Activated naive CD4-positive, alpha-beta T cell treated with anti-CD3 and anti-CD28 coated beads, Interleukin-2, amount 10 ng/mL, durations not matched to agents 7 days and 5 days (primary cell): Measurements from ENCODE around the gene LMBR1.

Source experiments
- CTCF ChIA-PET: fragments of 350-600 bp; sonication (Branson Sonifier 250); formaldehyde crosslinking; loops from one replicate; lab custom pipeline; 2021; ENCODE audit warnings: antibody characterized with exemption; lab: Charles Lee
- DNase-seq: peaks from one replicate; pipeline ENCODE4 v3.0.0-alpha.2; 2020
- H3K27ac Mint-ChIP-seq: one replicate; pipeline ENCODE4 v1.8.0; 2021; ENCODE audit warnings: mild to moderate bottlenecking, moderate library complexity, mixed read lengths
- H3K27me3 Mint-ChIP-seq: one replicate; pipeline ENCODE4 v1.8.0; 2021; ENCODE audit warnings: mild to moderate bottlenecking, mixed read lengths
- H3K36me3 Mint-ChIP-seq: one replicate; pipeline ENCODE4 v1.8.0; 2021; ENCODE audit warnings: mixed read lengths
- H3K4me1 Mint-ChIP-seq: one replicate; pipeline ENCODE4 v1.8.0; 2021; ENCODE audit warnings: mixed read lengths
- H3K4me3 Mint-ChIP-seq: one replicate; pipeline ENCODE4 v1.8.0; 2021; ENCODE audit warnings: mild to moderate bottlenecking, moderate library complexity, mixed read lengths
- H3K9me3 Mint-ChIP-seq: one replicate; pipeline ENCODE4 v1.8.0; 2021; ENCODE audit warnings: mixed read lengths

Gene LMBR1

DNA sequence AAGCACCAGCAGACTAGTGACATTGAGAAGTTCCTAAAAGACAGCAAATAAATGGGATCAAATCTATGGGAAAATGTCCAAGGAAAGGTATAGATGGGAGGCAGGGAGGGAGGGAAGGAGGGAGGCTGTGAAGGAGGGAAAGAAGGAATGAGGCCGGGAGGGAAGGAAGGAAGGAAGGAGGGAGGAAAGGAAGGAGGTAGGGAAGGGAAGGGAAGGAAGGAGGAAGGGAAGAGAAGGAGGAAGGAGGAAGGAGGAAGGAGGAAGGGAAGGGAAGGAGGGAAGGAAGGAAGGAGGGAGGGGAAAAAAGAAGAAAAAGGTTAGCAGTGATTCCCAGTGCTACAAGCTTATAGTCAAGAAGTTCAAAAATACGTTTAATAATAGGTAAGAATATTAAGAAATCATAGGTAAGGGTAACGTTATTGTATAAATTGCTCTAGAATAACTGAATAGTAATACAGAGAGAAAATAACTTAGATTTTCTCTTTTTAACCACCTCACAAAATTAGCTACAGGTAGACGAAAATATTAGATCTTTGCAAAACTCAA, 106.9 kb downstream of the LMBR1 start:
- DNase-seq = no peak
- Mint-ChIP-seq H3K27ac (no peak overlapping the region), H3K4me1 (peaks cover 2% of the 10 kb centered on the region), H3K36me3 (peaks cover 13% of the 10 kb centered on the region), H3K9me3 (no peaks in the 10 kb centered on the region), H3K27me3 (no peaks in the 10 kb centered on the region), H3K4me3 (no peak overlapping the region)
- CTCF ChIA-PET = interaction anchor here (1.5 kb wide), 1 partner anchor 9 kb away, joined by 3 read pairs; no protein-coding TSS in a partner anchor

DNA sequence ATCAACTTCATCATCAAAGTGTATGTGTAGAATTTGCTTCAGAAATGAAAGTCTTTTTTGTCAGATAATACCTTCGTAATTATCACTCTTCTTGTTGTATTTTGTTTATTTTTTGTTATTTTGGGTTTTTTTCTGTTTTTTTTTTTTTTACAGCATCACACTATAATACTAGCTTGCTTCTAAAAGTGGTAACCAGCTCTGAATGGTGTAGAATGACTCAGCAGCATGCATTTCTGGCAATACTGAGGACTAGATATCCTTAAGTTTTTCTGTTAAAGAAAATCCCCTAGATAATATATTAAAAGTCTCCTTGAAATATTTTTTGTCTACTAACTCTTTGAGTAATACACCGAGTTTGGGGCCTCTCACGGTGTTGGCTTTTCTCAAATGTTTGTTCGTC, 109.1 kb downstream of the LMBR1 start:
- Mint-ChIP-seq H3K27ac (no peak overlapping the region), H3K4me1 (peaks cover 6% of the 10 kb centered on the region), H3K9me3 (no peaks in the 10 kb centered on the region), H3K36me3 (peaks cover 13% of the 10 kb centered on the region), H3K27me3 (no peaks in the 10 kb centered on the region), H3K4me3 (no peak overlapping the region)
- CTCF ChIA-PET = interaction anchor here (0.7 kb wide), 1 partner anchor 20 kb away, joined by 3 read pairs; no protein-coding TSS in a partner anchor
- DNase-seq = no peak

DNA sequence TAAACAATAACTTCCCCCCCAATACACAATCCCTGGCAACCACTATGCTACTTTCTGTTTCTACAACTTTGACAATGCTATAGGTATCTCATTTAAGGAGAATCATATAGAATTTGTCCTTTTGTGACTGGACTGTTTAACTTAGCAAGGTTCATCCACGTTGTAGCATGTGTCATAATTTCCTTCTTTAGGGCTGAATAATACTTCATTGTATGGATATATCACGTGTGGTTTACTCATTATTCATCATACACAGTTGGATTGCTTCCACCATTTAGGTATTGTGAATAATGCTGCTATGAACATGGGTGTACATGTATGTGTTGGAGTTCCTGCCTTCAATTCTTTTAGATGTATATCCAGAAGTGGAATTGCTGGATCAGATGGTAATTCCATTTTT, 111.0 kb downstream of the LMBR1 start:
- no peak overlapping the region for H3K27ac Mint-ChIP-seq
- H3K36me3 Mint-ChIP-seq = peaks cover 15% of the 10 kb centered on the region
- DNase-seq = no peak
- CTCF ChIA-PET = no interaction called here
- H3K9me3 Mint-ChIP-seq = no peaks in the 10 kb centered on the region
- H3K4me3 Mint-ChIP-seq = no peak overlapping the region
- no peaks in the 10 kb centered on the region for H3K27me3 Mint-ChIP-seq
- peaks cover 15% of the 10 kb centered on the region for H3K4me1 Mint-ChIP-seq

DNA sequence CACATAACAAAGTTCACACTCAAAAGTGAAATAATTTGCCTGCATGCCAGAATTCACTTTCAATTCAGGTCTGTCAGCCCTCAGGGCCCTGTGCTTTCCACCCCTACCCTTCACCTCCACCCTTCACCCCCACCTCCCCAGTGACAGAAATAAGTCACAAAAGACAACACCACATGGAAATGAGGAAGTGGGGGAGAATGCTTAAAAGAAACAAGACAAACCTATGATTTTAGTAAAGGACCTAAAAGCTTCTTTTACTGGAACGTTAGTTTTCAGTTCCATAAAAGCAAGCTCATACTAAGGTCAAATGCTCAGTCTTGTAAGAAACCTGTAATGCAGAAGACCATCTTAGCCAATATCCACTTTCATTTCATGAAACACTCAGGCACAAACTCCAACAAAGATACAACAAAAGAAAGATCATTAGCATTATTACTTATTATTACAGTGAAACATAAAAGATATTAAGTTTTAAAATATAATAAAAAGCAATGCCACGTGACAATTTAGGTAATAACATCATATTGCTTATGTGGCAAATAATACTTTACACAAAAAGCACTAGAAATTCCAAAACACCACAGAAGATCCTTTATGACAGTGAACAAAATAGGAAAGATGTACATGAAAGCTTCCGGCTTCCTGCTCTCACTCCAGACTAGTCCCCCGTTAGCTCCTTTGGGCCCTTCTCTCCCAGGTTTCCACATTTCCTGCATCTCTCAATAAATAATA, 112.1 kb downstream of the LMBR1 start:
- peaks cover 15% of the 10 kb centered on the region for H3K36me3 Mint-ChIP-seq
- H3K4me1 Mint-ChIP-seq = peaks cover 15% of the 10 kb centered on the region
- H3K9me3 Mint-ChIP-seq = no peaks in the 10 kb centered on the region
- no peak overlapping the region for H3K4me3 Mint-ChIP-seq
- CTCF ChIA-PET = no interaction called here
- no peak overlapping the region for H3K27ac Mint-ChIP-seq
- no peaks in the 10 kb centered on the region for H3K27me3 Mint-ChIP-seq
- no peak for DNase-seq

DNA sequence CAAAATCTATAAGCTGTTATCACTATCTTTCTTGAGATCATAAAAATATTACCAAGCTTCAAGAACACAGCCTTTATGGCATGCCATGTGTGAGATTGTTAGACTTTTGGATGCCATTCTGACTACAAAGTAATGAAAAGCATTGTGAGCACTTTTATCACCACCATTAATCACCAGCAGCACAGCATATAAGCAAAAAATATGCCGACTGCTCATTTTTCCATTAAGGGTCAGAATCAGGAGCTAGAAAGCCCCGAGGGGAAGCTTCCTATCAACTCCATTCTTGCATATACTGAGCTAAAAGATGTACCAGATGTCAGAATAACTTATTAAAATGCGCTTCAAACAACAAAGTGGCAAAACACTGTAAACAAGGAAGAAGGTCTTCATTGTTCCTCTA, 114.3 kb downstream of the LMBR1 start:
- peaks cover 10% of the 10 kb centered on the region for H3K36me3 Mint-ChIP-seq
- H3K4me3 Mint-ChIP-seq = no peak overlapping the region
- CTCF ChIA-PET = interaction anchor here (0.6 to 0.9 kb wide), 2 partner anchors 14 to 46 kb away, joined by 3 to 6 read pairs; no protein-coding TSS in a partner anchor
- DNase-seq = no peak
- H3K9me3 Mint-ChIP-seq = no peaks in the 10 kb centered on the region
- H3K27ac Mint-ChIP-seq = no peak overlapping the region
- H3K27me3 Mint-ChIP-seq = no peaks in the 10 kb centered on the region
- peaks cover 15% of the 10 kb centered on the region for H3K4me1 Mint-ChIP-seq

DNA sequence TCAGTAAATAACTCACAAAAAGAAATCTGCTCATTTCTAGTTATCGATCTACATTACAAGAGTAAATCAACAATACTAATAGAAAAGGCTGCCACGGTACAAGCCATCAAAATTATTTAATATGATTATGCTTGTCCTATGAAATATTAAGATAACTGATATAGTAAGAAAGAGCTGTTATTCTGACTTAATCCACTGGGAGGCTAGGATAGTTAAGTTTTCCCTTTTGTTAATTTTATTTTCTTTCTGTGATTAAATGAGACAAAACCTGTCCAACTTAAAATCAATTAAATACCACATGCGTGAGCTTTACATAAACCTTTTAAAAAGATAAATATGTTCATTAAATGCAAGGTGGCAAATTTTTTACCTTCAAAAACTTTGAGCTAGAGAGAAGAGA, 114.8 kb downstream of the LMBR1 start:
- Mint-ChIP-seq H3K27me3 (no peaks in the 10 kb centered on the region), H3K36me3 (peaks cover 11% of the 10 kb centered on the region), H3K9me3 (no peaks in the 10 kb centered on the region), H3K27ac (no peak overlapping the region), H3K4me3 (no peak overlapping the region), H3K4me1 (peaks cover 15% of the 10 kb centered on the region)
- no peak for DNase-seq
- CTCF ChIA-PET = interaction anchor here (0.9 kb wide), 1 partner anchor 14 kb away, joined by 3 read pairs; no protein-coding TSS in a partner anchor

DNA sequence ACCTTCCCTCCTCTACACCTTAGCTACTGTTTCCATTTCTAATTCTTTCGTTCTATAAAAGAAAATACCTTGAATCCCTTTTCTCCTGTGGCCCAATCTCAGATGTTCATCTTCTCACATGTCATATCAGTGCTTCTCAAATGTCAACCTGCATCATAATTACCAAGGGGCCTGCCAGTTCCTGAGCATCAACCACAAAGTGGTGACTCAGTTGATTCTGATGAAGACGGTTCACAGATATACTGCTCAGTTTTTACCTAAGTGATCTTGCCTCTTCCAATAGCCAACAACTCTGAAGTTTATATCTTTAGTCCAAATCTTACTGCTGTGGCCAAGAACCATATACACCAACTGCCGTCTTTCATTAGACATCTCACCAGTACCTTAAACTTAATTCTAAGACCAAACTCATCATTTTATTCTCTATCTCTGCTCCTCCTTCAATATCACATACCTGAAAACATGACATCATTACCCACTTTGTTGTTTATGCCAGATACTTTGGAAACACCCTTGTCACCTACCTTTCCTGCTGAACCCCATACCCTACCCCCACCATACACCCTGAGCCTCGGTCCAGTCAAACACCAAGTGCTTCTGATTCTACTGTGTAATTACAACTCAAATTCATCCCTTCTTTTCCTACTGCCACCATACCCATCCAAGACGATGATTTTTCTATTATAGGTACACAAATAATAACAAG, 115.5 kb downstream of the LMBR1 start:
- CTCF ChIA-PET = interaction anchor here (1.2 to 1.6 kb wide), 2 partner anchors 9 to 13 kb away, joined by 3 read pairs; no protein-coding TSS in a partner anchor
- no peak for DNase-seq
- Mint-ChIP-seq H3K36me3 (peaks cover 11% of the 10 kb centered on the region), H3K27me3 (no peaks in the 10 kb centered on the region), H3K4me3 (no peak overlapping the region), H3K27ac (peak overlapping the region; percentile 1), H3K9me3 (no peaks in the 10 kb centered on the region), H3K4me1 (peaks cover 15% of the 10 kb centered on the region)

DNA sequence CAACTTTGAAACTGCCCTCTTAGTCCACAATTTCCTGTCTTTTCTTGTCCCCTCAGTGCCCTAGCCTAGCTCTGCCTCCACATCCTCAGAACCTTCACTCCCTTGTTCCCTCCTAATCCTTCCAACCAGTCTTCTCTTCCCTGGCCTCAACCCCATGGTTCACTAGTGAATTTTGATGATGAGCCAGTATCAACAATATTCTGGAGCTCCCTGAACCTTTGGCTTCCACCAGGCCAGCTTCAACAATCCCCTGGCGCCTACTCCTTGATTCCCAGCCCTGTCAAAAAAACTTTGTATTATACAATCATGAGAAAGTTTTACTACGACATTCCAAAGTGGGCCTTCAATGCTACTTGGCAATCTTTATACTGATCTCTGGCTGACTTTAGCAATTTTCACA, 116.5 kb downstream of the LMBR1 start:
- peaks cover 13% of the 10 kb centered on the region for H3K4me1 Mint-ChIP-seq
- no peaks in the 10 kb centered on the region for H3K27me3 Mint-ChIP-seq
- H3K36me3 Mint-ChIP-seq = peaks cover 10% of the 10 kb centered on the region
- no peak for DNase-seq
- no peaks in the 10 kb centered on the region for H3K9me3 Mint-ChIP-seq
- no peak overlapping the region for H3K27ac Mint-ChIP-seq
- CTCF ChIA-PET = interaction anchor here (1.2 to 1.6 kb wide), 2 partner anchors 10 to 12 kb away, joined by 3 read pairs; no protein-coding TSS in a partner anchor
- H3K4me3 Mint-ChIP-seq = no peak overlapping the region

DNA sequence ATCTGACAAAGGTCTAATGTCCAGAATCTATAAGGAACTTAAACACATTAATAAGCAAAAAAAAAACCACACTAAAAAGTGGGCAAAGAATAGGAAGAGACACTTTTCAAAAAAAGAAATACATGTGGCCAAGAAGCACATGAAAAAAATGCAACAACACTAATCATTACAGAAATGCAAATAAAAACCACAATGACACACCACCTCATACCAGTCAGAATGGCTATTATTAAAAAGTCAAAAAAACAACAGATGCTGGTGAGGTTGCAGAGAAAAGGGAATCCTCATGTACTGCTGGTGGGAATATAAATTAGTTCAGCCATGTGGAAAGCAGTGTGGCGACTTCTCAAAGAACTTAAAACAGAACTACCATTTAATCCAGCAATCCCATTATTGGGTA, 119.0 kb downstream of the LMBR1 start:
- CTCF ChIA-PET = interaction anchor here (0.9 kb wide), 1 partner anchor 302 kb away, joined by 3 read pairs; no protein-coding TSS in a partner anchor
- Mint-ChIP-seq H3K4me1 (peaks cover 13% of the 10 kb centered on the region), H3K9me3 (no peaks in the 10 kb centered on the region), H3K27ac (no peak overlapping the region), H3K36me3 (peaks cover 10% of the 10 kb centered on the region), H3K4me3 (no peak overlapping the region), H3K27me3 (no peaks in the 10 kb centered on the region)
- DNase-seq = no peak

DNA sequence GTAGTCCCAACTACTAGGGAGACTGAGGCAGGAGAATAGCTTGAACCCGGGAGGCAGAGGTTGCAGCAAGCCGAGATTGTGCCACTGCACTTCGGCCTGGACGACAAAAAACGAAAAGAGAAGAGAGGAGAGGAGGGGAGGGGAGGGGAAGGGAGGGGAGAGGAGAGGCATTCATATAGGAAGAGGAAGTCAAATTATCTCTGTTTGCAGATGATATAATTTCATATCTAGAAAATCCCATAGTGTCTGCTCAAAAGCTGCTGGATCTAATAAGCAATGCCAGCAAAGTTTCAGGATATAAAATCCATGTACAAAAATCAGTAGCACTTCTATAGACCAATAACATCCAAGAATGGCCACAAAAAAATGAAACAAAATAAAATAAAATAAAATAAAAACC, 120.3 kb downstream of the LMBR1 start:
- DNase-seq = no peak
- CTCF ChIA-PET = no interaction called here
- Mint-ChIP-seq H3K4me1 (peaks cover 10% of the 10 kb centered on the region), H3K27ac (no peak overlapping the region), H3K36me3 (peaks cover 10% of the 10 kb centered on the region), H3K4me3 (no peak overlapping the region), H3K9me3 (no peaks in the 10 kb centered on the region), H3K27me3 (no peaks in the 10 kb centered on the region)

DNA sequence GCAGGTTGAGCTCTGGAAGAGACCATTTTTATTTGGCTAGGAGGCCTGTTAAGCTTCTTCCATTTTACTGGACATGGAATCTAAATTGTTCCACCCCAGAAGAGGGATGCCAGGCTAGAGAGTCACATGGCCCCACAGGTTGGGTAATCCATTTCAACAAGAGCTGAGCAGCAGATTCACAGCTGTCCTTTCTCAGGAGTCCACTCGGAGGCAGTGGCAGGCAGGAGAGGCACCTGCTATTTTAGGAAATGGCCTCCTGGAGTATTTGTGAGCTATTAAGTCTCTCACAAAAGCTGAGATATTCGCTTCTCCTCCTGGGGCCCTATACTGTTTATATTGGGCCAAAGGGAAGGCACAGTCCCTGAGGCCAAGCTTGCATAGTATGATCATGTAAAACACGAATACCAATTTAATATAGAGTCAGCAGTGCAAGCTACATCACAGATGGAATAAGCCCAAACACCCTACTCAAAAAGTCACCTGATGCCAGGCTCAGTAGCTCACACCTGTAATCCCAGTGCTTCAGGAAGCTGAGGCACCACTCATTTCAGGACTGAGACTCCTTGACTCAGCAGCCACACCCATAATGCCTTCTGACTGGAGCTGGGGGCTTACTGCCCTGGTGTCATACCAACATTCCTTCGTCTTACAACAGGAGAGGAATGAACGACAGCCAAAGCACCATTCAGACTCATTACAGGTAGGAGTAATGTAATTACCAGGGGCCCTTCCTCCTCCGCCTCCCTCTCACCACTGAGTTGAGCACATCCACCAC, 124.1 kb downstream of the LMBR1 start:
- no peak overlapping the region for H3K4me3 Mint-ChIP-seq
- H3K27me3 Mint-ChIP-seq = no peaks in the 10 kb centered on the region
- peaks cover 9% of the 10 kb centered on the region for H3K36me3 Mint-ChIP-seq
- H3K27ac Mint-ChIP-seq = no peak overlapping the region
- CTCF ChIA-PET = interaction anchor here (0.7 kb wide), 1 partner anchor 15 kb away, joined by 3 read pairs; no protein-coding TSS in a partner anchor
- no peak for DNase-seq
- H3K4me1 Mint-ChIP-seq = peaks cover 4% of the 10 kb centered on the region
- no peaks in the 10 kb centered on the region for H3K9me3 Mint-ChIP-seq

DNA sequence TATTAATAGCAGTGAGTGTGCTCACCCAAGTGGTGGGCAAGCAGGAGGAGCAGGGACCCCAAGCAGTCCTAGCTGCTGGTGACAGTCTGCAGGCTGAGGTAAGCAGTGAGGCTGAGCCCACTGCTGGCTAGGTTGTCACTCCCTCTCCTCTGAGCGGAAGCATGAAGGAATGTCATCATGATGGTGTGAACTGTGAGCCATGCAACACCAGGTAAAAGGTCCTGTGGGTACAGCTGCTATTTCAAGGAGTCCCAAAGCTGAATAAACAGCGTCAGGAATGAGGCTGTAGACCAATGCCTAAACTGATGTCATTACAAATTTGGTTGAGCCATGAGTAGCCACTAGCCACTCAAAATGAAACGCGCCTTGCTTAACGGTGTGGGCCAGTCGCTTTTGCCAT, 126.3 kb downstream of the LMBR1 start:
- Mint-ChIP-seq H3K27ac (no peak overlapping the region), H3K27me3 (no peaks in the 10 kb centered on the region), H3K4me1 (peaks cover 4% of the 10 kb centered on the region), H3K36me3 (peaks cover 8% of the 10 kb centered on the region), H3K4me3 (no peak overlapping the region), H3K9me3 (no peaks in the 10 kb centered on the region)
- no peak for DNase-seq
- CTCF ChIA-PET = no interaction called here

DNA sequence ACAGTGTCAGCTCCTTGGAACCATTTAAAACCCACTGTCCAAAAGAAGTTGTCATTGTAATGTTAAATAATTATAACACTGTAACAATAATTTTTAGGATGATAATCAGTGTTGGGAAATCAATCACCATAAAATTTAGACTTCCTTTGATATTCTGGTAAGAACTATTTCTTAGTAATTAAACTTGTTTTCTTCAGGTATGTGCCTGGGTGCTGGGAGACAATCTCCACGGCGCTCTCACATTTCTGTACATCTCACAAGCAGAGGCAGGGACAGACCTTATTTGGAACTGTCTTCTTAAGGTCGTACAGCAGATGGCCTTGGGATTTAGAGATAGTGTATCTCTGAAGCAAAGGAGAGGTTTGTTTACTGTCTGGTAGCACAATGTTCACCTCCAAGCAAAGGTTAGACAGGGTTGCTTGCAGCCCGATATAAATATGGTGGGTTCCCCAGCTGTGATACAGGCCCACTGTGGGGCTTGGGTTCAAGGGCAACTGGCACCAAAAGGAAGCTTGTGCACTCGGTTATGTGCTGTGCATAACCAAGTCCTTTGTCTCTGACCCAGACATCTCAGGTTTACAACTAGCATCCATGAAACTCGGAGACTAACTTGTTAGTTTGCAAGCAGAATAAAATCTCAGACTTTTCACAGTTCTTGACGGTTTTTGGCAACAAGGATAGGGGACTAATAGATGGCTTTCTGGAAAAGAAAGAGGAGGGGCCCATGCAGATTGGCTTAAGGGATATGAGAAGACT, 126.9 kb downstream of the LMBR1 start:
- Mint-ChIP-seq H3K36me3 (peaks cover 6% of the 10 kb centered on the region), H3K4me1 (peaks cover 4% of the 10 kb centered on the region), H3K27me3 (no peaks in the 10 kb centered on the region), H3K9me3 (no peaks in the 10 kb centered on the region), H3K27ac (no peak overlapping the region), H3K4me3 (no peak overlapping the region)
- CTCF ChIA-PET = no interaction called here
- DNase-seq = no peak
